GM18526 (cell line): ENCODE data around the gene MRNIP.

Source experiments
- POLR2A ChIP-seq: IDR thresholded peaks from 3 replicates; pipeline ENCODE4 v1.6.1; 2011; ENCODE audit not compliant: insufficient read length; ENCODE audit errors: extremely low read depth

Gene MRNIP

DNA sequence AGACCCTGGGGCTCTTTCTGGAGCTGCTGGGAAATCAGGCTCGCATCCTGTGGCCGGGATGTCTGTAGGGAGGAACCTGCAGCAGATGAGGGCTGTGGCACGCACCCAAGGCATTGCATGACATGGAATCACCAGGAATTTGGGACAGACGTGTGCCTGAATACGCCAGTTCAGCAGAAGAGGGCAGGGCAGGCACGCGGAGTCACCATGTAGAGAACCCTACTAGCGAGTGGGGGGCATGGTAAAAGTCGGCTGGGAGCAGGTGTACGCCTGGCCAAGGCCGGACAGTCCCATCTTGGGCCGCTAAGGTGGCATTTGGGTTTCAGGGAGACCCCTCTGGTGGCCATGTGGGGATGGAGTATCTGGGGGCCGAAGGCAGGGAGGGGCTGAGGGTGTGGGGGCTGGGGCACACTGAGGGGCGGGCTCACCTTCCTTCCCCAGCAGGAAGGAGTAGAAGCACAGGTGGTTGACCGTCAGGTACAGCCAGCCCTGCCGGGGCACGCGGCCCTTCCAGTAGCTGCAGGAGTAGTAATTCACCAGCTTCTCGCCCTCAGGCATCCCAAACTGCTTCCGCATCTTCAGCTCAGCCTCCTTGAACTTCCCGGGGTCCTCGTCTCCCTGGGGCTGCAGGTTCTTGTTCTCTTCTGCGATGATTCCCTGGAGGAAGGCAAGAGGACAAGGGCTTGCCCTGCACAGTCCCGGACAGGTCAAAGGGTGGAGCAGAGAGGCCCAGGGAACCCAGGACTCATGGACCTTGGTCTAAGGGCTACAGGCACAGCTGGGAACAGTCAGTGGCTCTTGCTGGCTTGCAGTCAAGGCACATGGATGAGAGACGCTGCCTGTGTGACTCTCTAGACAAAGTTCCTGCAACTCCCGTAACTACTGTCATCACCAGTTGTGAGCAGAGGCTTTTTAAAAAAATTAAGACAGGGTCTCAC is 35.6 kb upstream of the MRNIP start:
- no peak for TF ChIP-seq POLR2A

DNA sequence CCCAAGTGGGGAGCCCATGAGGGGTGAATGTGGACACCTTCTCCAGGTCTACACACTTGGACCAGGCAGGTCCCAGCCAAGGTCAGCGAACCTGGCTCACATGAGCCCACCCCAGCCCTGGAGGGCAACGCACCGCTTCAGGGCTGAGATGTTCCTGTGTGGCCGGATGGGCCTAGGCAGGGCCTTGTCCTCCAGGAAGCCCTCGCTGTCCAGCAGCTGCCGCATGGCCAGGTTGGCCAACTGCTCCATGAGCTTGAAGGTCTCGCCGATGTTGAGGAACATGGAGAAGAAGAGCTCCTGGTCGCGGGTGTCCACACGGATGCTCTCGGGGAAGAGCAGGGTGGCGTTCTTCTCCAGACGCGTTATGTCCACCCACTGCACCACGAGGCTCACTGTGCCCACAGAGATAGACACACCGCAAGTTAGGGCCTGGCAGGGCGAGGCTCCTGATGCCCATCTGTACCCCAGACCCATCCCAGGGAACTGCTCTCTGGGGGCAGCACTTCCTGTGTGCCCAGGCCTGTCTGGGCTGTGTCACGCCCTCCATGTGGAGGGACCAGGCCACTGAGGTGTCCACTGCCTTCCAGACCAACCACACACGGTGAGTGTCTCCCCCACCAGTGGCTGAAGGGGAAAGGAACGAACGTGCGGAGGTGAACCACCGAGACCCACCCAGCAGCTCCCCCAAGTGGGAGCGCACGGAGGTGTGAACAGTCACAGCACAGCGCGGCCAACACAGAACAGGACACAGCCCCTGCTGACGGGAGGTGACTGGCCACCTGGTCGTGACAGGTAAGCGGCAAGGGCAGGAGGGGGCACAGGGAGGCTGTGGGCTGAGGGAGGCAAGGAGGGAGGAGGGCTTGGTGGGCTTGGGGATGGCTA is 34.7 kb upstream of the MRNIP start:
- no peak for TF ChIP-seq POLR2A

DNA sequence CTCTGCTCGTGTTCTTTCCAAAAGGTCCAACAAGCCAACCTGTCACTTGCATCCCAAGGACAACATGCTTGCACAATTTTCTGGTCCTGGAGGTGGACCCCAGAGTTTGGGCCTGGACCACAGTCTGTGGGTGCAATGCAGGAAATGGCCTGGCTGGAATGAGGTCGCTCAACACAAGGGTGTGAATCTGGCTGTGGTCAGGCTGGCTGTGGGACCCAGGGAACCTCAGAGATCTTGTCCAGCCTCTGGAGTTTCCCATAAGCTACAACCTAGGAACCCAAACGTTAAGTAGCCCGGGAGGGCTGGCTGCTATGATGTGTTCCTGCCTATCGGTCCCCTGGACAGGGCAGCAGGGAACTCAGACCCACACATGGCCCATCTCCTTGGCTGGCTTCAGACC is 33.6 kb upstream of the MRNIP start:
- TF ChIP-seq POLR2A: no peak

DNA sequence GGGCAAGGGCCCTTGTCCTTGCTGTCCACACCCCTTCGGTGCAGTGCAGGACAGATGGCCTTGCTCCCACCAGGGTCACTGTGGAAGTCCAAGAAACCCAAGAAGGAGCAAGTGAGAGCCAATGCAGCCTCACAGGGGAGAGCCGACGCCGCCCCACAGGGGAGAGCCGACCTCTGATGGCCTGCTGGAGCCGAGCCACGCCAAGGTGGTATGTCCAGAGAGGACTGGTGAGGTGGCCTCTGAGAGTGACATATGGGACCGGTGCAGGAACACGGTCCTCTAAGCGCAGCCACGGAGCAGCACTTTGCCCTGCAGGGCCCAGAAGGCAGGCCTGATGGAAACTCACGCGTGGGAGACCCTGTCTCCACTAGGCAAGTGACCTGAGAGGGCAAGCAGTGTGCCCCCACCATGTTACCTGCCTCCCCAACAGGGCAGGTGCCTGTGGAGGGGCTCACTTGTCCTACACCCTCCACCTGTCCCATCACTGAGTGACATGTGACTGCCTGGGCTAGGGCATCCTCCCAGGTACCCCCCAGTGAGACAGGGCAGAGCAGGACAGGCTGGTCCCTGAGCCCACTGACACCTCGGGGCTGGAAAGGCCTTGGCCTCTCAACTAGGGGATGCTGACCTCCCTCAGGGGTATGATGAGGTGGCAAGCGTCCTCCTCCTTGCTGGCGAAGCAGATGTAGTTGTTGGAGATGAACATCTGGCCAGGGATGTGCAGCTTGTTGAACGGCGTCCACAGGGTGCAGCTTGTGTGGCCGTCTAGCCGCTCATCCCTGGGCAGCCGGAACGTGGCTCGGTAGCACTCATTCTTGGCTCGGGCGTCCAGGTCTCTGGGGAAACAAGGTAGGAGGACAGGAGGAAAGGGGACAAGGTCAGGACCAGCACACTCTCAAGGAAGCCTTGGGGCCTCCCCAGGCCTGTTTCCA is 32.4 kb upstream of the MRNIP start:
- TF ChIP-seq POLR2A: no peak

DNA sequence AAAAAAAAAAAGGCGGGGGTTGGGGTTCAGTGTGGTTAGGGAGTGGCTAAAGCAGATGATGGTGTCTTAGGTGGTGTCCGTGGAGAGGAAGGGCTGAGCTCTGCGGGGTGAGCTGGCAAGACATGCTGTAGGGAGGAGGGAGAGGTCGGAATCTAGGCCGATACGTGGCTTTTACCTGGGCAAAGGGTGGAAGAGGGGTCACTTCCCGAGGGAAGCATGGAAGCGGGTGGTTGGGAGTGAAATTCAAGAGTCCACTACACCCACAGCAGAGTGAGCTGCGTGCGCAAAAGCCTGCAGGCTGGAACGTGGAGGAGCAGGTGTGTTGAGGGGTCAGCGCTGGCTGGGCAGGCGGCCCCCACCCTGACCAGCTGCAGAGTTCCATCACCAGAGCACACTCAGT is 31.3 kb upstream of the MRNIP start:
- TF ChIP-seq POLR2A: no peak

DNA sequence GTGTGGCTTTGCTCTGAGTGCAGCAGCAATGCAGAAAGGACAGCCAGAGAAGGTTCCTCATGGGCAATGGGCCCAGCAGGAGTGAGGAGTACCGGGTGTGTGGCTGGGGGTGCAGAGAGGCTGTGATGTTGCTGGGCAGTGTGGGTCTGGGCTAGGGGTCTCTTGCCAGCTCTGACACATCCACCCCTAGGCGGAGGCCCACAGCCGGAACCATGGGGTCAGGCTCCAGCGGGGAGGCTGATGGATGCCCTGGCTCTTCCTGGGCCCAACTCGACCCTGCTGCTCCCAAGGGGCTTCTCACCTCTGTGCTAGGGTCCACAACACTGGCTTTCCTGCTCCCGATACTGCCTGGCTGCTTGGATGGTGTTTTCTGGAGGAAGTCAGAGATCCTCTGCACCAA is 29.2 kb upstream of the MRNIP start:
- no peak for TF ChIP-seq POLR2A

DNA sequence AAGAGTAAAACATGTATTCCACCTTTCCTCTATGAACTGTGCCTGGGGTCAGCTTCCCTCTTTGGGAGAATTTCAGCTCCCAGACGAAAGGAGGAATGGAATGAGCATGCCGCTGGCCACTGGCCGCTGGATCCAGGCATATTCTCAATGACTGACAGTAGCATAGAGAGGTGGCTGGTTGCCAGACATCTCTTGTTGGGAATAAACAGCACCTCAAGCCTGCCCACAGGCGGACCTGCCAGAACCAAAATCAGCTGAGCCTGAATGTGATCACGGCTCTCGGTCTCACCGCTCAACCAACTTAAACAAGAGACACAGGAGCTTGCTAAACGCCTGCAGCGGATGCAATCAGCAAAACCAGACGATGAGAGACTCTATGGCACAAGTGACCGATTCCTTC is 28.5 kb upstream of the MRNIP start:
- TF ChIP-seq POLR2A: no peak

DNA sequence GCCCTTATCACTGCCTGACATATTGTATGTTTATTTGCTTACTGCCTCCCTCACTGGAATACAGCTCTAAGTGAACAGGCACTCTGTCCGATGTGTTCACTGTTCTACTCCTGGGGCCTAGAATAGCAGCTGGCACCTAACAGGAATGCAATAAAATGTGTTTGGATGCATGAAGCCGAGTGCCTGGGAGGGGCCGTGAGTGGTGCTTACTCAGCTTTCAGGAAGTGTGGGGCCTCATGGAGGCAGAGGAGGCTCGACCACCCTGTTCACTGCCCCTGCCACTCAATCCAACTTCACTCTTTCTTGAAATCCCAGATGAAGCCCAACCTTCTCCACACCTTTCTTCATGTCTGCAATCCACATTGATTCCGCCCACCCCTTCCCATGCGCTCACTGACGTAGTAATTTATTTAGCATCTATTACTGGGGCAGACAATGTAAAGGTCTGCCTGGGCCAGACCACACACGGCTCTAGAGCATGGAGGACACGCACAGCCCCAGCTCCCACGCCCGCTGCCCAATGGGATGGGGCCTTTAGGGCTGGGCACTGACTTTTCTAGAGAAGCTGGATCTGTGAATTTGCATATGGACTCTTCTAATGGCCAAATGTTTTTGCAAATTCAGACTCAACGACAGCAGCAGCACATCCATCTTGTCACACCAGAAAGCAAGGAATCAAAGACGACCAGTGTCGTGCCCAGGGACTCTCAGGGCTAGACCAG is 27.7 kb upstream of the MRNIP start:
- TF ChIP-seq POLR2A: no peak

DNA sequence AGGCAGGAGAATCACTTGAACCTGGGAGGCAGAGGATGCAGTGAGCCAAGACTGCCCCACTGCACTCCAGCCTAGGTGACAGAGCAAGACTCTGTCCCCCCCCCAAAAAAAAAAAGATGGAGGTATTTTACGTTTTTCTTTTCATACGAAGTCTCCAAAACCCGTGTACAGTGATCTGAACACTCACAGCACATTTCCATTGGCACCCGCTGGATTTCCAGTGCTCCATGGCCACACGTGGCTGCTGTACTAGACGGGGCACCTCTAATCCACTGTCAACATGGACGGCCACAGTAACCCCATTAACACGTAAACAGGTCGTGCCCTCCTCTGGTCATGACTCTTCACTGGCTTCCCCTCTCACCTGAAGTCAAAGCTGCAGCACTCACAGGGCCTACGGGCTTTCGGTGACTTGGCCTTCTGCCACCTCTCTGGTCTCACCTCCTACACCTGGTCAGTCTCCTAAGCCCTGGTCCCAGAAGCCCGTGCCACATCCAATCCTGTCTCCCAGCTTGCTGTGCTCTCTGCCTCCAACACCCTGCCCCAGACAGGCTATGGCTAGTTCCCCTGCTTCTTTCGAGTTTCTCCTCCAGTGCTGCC is 27.0 kb upstream of the MRNIP start:
- TF ChIP-seq POLR2A: no peak

DNA sequence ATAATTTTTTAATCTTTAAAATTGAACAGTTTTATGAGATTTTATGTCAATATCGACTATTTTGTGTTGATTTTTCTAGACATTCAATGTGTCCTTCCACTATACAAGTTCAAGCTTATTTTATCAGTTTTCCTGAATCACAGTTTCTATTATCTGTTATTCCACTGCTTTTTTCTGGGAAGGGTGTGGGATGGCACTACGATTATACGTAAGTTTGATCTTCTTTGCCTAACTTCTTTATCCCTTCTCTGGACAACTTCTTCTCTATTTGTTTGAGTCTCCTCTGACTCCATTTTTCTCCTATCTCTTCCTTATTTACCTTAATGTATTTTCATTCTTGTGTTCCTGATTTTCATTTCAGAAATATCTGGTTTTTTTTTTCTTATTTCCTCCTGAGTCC is 24.5 kb upstream of the MRNIP start:
- no peak for TF ChIP-seq POLR2A

DNA sequence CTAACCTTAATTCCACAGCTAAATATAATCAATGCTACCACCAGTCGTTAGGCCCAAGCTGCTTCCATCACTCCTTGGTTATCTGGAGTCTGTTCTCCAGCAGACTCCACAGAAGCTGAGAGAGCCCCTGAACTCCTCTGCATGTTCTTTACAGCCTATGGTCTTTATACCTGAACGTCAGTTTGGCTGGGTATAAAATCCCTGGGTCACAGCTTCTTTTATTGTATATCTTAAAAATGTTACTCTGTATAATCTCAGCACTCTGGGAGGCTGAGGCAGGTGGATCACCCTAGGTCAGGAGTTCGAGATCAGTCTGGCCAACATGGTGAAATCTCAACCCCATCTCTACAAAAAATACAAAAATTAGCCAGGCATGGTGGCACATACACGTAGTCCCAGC is 23.7 kb upstream of the MRNIP start:
- no peak for TF ChIP-seq POLR2A

DNA sequence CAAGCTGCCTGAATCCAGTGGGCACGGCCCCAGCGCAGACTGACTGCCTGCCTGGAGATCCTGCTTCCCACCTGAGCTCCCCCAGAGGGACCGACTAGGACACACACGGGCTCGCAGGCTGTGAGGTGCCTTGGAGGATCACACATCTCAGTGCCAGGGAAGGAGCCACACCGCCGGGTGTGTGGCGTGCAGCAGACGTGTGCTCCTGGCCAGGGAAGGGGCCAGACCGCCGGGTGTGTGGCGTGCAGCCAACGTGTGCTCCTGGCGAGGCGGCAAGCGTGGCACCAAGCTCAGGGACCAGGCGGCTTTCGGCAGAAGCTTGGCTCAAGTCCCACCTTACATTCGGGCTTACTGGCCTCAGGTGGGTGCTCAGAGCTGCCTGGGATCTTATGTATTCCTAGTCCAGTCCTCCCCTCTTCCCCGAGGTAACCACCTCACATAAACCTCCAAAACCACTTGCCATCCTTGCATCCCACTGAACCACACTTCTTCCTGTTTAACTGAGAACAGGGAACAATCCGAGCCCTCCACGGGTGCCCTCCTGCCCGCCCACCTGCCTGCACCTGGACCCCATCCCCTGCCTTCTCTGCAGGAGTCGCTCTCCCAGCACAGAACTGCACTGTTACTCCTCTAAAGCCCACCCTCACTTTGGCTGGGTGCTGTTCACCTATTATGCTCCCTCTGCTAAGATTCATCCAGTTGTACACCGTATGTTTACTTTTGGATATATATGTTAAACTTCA is 22.4 kb upstream of the MRNIP start:
- no peak for TF ChIP-seq POLR2A

DNA sequence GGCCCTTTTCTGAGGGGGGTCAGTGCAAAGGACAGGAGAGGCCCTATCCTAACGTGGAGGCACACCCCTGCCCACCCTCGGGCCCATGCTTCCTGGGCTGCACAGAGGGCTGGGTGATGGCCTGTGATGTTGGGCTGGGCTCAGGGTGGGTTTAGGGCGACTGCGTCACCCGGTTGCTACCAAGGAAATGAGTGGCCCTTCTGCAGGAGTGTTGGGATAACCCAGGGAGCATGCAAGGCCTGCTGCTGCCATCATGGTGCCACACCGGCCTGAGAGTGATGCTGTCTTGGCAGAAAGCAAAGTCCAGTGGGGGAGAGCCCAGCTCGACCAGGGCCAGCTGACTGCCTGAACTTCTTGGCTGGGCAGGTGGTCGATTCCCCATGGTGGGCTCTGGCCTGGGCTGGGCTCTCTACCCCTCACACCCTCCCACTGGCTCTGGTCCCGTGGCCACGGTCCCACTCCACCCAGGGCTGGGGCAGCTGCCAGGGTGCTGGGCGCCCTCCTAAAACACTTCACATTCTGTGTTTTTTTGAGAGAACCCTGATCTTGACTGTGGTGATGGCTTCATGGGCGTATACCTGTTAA is 21.5 kb upstream of the MRNIP start:
- TF ChIP-seq POLR2A: no peak

DNA sequence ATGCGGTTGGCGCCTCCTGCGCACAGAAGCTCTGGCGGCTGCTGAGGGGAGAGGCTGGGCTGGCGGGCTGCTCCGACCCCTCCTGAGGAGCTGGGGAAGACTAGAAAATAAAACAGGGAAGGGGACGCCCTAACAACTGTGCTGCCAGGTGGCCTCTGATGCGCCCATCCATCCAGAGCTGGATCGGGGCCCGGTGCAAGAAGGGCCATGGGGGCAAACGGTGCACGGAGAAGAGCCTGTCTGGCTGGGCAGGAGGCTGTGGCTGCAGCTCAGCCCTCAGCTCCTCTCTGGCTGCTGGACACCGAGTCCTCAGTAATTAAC is 21.0 kb upstream of the MRNIP start:
- no peak for TF ChIP-seq POLR2A
